Melanocyte of skin (primary cell): ENCODE results near the gene CPA1. TPM values are rescaled to one million over a fixed set of nuclear protein-coding genes. Genes with fewer than 3 reads are reported as not detected.

Experiments
- total RNA-seq, 2 donors: library from RNA; depleted of rRNA; stranded (reverse); fragments of >200 nt; gene quantifications; 2 replicates each; pipeline ENCODE4 v1.2.3, GENCODE V29; 2012

The CPA1 gene
- not detected for total RNA-seq

GRCh38 chr7:130379921-130380860 is at the start of gene CPA1:
Gene CPA1, plus strand, starts transcription at chr7:130380494. Its CDS starts 27 bp downstream, at chr7:130380521.

GRCh38 chr7:130344271-130344866 is 35.9 kb upstream of the CPA1 start, which contains the start of gene CPA5:
Gene CPA5, plus strand, starts transcription at chr7:130344816. Its CDS starts 1,670 bp downstream, at chr7:130346486.

Other genes starting within 250 kb of the CPA1 start
- 10 to 100 TPM; 22.7 to 30.3 TPM for gene TMEM209, start 175.1 kb upstream of the CPA1 start, total RNA-seq
- gene SSMEM1, start 172.6 kb upstream of the CPA1 start, total RNA-seq = not detected
- not detected for gene CPA2, start 113.6 kb upstream of the CPA1 start, total RNA-seq
- under 1 TPM; 0.34 to 0.67 TPM for gene CPA4, start 87.3 kb upstream of the CPA1 start, total RNA-seq
- gene CPA5, start 35.7 kb upstream of the CPA1 start, total RNA-seq = not detected
- 10 to 100 TPM; 18.6 to 23.0 TPM for gene CEP41, start 60.5 kb downstream of the CPA1 start, total RNA-seq
- 1 to 10 TPM; 1.3 to 1.7 TPM for gene MEST, start 111.6 kb downstream of the CPA1 start, total RNA-seq